ENCODE data around the gene TSSC4.

DNA sequence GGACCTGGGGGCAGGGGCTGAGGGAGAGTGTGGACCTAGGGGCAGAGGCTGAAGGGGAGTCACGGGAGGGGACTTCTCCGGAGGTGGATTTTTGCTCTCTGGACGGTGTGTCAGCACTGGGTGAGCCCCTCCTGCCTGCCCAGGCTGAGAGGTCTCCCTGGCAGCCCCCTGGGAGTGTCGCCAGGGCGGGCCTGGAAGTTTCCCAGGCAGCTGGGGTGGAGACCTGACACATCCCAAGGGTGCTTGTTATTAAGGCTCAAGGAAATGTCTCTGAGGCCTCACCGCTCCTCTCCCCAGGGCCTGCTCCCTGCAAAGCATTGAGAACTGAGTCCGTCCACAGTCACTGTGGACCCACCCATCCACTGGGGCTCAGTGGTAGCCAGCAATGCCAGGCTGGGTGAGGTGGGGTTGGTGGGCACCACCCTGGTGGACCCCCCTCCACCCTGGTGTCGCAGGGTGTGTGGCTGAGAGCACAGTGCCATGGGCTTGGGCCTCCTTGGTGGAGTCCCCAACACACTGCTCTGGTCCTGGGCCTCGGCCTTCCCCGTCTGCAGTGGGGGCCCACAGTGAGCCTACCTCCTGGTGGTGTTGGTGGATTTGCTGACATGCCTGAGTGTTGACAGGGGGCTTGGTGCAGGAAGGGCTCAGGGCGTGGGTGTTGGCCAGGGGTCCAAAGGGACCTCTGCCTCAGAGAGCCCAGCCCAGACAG, 20.9 kb upstream of the TSSC4 start:
- TF ChIP-seq POLR2A (IDR thresholded peaks at IDR 0.05) = no peak
- TF ChIP-seq EP300 (IDR thresholded peaks at IDR 0.05) = no peak
